HCT116 (cell line): ENCODE data around the gene SHCBP1L. TPM values are rescaled to one million over a fixed set of nuclear protein-coding genes. Genes with fewer than 3 reads are reported as not detected.
"Not testable (repeated sequence)": the region's sequence is repeated elsewhere in the genome, so short reads cannot be mapped to it uniquely, and the experiment has no call there.

ENCODE experiments used
- ATAC-seq: fragments of 200-7000 bp; cut with Tn5 transposase; 2 replicates; pipeline ENCODE4 v1.9.1; 2020; ENCODE audit warnings: mild to moderate bottlenecking, moderate library complexity
- BruUV-seq: library from RNA; stranded (reverse); fragments of 400-500 nt; replicated peaks from 2 replicates; lab custom pipeline; 2021; lab: Mats Ljungman, UMichigan
- CTCF ChIA-PET: fragments of 300-600 bp; sonication (Branson Sonifier 250); formaldehyde crosslinking; loops from one replicate; lab custom pipeline; 2021; ENCODE audit warnings: antibody characterized with exemption; lab: Charles Lee
- POLR2A ChIA-PET: fragments of 300-600, 350-600 bp; sonication (Branson Sonifier 250); formaldehyde crosslinking; loops from one replicate; lab custom pipeline; 2021; ENCODE audit warnings: antibody characterized with exemption; lab: Charles Lee
- RAD21 ChIA-PET, 2 experiments: fragments of 300-600 bp; sonication (Branson Sonifier 250); formaldehyde crosslinking; loops; one replicate each; lab custom pipeline; 2023; ENCODE audit warnings: low total read pairs in 2 of 2; ENCODE audit not compliant: uncharacterized antibody in 2 of 2, unreplicated experiment in 2 of 2, low non-redundant PET in 1 of 2; lab: Charles Lee
- DNase-seq: peaks from one replicate; pipeline ENCODE4 v3.0.0-alpha.2; 2010; ENCODE audit warnings: low read depth, low spot score
- H2AFZ ChIP-seq: fragments of 200-600 bp; shearing (Covaris generic), sonication (generic); 2 replicates; pipeline ENCODE4 v1.6.1; 2017; ENCODE audit warnings: low read depth, mixed run types, mixed read lengths, antibody characterized with exemption, low read length; ENCODE audit not compliant: poor library complexity, severe bottlenecking
- H3K27ac ChIP-seq: 2 replicates; pipeline ENCODE4 v1.5.1; 2012; ENCODE audit warnings: low read depth, low read length
- H3K27me3 ChIP-seq: fragments of 200-600 bp; sonication (generic); 2 replicates; pipeline ENCODE4 v1.6.1; 2016; ENCODE audit warnings: mixed run types, low read length, mixed read lengths; ENCODE audit not compliant: insufficient read depth
- H3K36me3 ChIP-seq, 2 experiments: fragments of 200-500 bp in 1 of 2; fragments of 200-600 bp in 1 of 2; sonication (Bioruptor generic) in 1 of 2; sonication (generic) in 1 of 2; 2 replicates each; pipeline versions ENCODE4 v1.5.1 to v1.6.1; 2014 to 2016; ENCODE audit warnings: low read length in 2 of 2, inconsistent platforms in 1 of 2, mixed read lengths in 1 of 2, mixed run types in 1 of 2; ENCODE audit not compliant: insufficient read depth in 2 of 2, control insufficient read depth in 1 of 2
- H3K4me1 ChIP-seq, 2 experiments: fragments of 200-600 bp in 1 of 2; sonication (generic) in 1 of 2; 2 replicates each; pipeline versions ENCODE4 v1.5.1 to v1.6.1; 2012 to 2017; ENCODE audit warnings: low read length in 2 of 2, inconsistent platforms in 1 of 2, mild to moderate bottlenecking in 1 of 2, mixed read lengths in 1 of 2, mixed run types in 1 of 2, moderate library complexity in 1 of 2; ENCODE audit not compliant: insufficient read depth in 2 of 2, control insufficient read depth in 1 of 2
- H3K4me2 ChIP-seq: fragments of 200-600 bp; sonication (generic); 2 replicates; pipeline ENCODE4 v1.6.1; 2017; ENCODE audit warnings: mixed run types, low read length, mixed read lengths
- H3K4me3 ChIP-seq, 2 experiments: fragments of 200-600 bp in 1 of 2; sonication (generic) in 1 of 2; replicated peaks in 1 of 2; 2 replicates each; pipeline ENCODE4 v1.5.1; 2011 to 2016; ENCODE audit warnings: low read length in 2 of 2, control low read depth in 1 of 2, low read depth in 1 of 2, mild to moderate bottlenecking in 1 of 2, mixed read lengths in 1 of 2, mixed run types in 1 of 2
- H3K79me2 ChIP-seq: fragments of 200-600 bp; sonication (generic); 2 replicates; pipeline ENCODE4 v1.6.1; 2017; ENCODE audit warnings: mild to moderate bottlenecking, mixed run types, low read length, moderate library complexity, mixed read lengths; ENCODE audit not compliant: insufficient read depth
- H3K9ac ChIP-seq: fragments of 200-600 bp; sonication (generic); 2 replicates; pipeline ENCODE4 v1.6.1; 2016; ENCODE audit warnings: low read length, mixed read lengths
- H3K9me2 ChIP-seq: fragments of 200-600 bp; sonication (generic), shearing (Covaris generic); 2 replicates; pipeline ENCODE4 v1.6.1; 2017; ENCODE audit warnings: mixed run types, mild to moderate bottlenecking, moderate library complexity; ENCODE audit not compliant: insufficient read depth
- H3K9me3 ChIP-seq, 2 experiments: fragments of 200-500 bp in 1 of 2; fragments of 200-600 bp in 1 of 2; sonication (Bioruptor generic) in 1 of 2; sonication (generic) in 1 of 2; 2 replicates each; pipeline ENCODE4 v1.6.1; 2014 to 2017; ENCODE audit warnings: low read length in 2 of 2, mixed read lengths in 2 of 2, inconsistent platforms in 1 of 2, low read depth in 1 of 2, mild to moderate bottlenecking in 1 of 2, mixed run types in 1 of 2, moderate library complexity in 1 of 2; ENCODE audit not compliant: control insufficient read depth in 1 of 2, insufficient read depth in 1 of 2
- H4K20me1 ChIP-seq: fragments of 200-600 bp; sonication (generic), shearing (Covaris generic); 2 replicates; pipeline ENCODE4 v1.6.1; 2017; ENCODE audit warnings: mixed run types, mild to moderate bottlenecking, moderate library complexity; ENCODE audit not compliant: insufficient read depth
- CBX3 ChIP-seq: IDR thresholded peaks from 2 replicates; pipeline ENCODE4 v1.6.1; 2012; ENCODE audit warnings: low read depth
- CEBPB ChIP-seq: IDR thresholded peaks from 2 replicates; pipeline ENCODE4 v1.6.1; 2012; ENCODE audit warnings: low read depth
- CTCF ChIP-seq, 3 experiments: fragments of 200-600 bp in 1 of 3; sonication (generic) in 1 of 3; IDR thresholded peaks in 2 of 3; conservative IDR thresholded peaks in 1 of 3; 2 replicates each; pipeline ENCODE4 v1.5.1; 2012 to 2017; ENCODE audit warnings: low read depth in 2 of 3, low read length in 2 of 3, antibody characterized with exemption in 1 of 3, borderline replicate concordance in 1 of 3, control low read depth in 1 of 3, mild to moderate bottlenecking in 1 of 3, mixed read lengths in 1 of 3, mixed run types in 1 of 3, moderate library complexity in 1 of 3; ENCODE audit not compliant: insufficient read depth in 1 of 3
- EGR1 ChIP-seq: IDR thresholded peaks from 2 replicates; pipeline ENCODE4 v1.6.1; 2012; ENCODE audit warnings: low read depth
- ELF1 ChIP-seq: IDR thresholded peaks from 2 replicates; pipeline ENCODE4 v1.6.1; 2012; ENCODE audit warnings: low read depth, borderline replicate concordance
- EZH2 ChIP-seq: fragments of 200-600 bp; sonication (generic); IDR thresholded peaks from 2 replicates; pipeline ENCODE4 v1.6.1; 2017; ENCODE audit warnings: antibody characterized with exemption, mixed run types
- EZH2phosphoT487 ChIP-seq: fragments of 200-600 bp; IDR thresholded peaks from 2 replicates; pipeline ENCODE4 v1.6.1; 2018; ENCODE audit warnings: antibody characterized with exemption, borderline replicate concordance
- FOSL1 ChIP-seq: IDR thresholded peaks from 2 replicates; pipeline ENCODE4 v1.6.1; 2012; ENCODE audit warnings: low read depth
- JUND ChIP-seq: IDR thresholded peaks from 2 replicates; pipeline ENCODE4 v1.6.1; 2012
- POLR2AphosphoS5 ChIP-seq: IDR thresholded peaks from 2 replicates; pipeline ENCODE4 v1.6.1; 2011; ENCODE audit warnings: mild to moderate bottlenecking, low read depth, low read length, moderate library complexity
- RAD21 ChIP-seq: IDR thresholded peaks from 2 replicates; pipeline ENCODE4 v1.6.1; 2012; ENCODE audit warnings: low read depth, mild to moderate bottlenecking
- SIN3A ChIP-seq: IDR thresholded peaks from 2 replicates; pipeline ENCODE4 v1.6.1; 2012; ENCODE audit warnings: low read depth
- SP1 ChIP-seq: IDR thresholded peaks from 2 replicates; pipeline ENCODE4 v1.6.1; 2012; ENCODE audit warnings: low read depth
- TCF7L2 ChIP-seq: IDR thresholded peaks from 2 replicates; pipeline ENCODE4 v1.7.0; 2011; ENCODE audit warnings: borderline replicate concordance, inconsistent platforms; ENCODE audit not compliant: insufficient read depth, insufficient read length; ENCODE audit errors: extremely low read depth
- YY1 ChIP-seq: IDR thresholded peaks from 2 replicates; pipeline ENCODE4 v1.6.1; 2011; ENCODE audit warnings: low read length, low read depth, moderate library complexity, mild to moderate bottlenecking; ENCODE audit not compliant: insufficient replicate concordance; ENCODE audit errors: extremely low read depth
- ZFX ChIP-seq: fragments of 450-650 bp; IDR thresholded peaks from 2 replicates; pipeline ENCODE4 v1.6.1; 2017
- intact Hi-C: fragments of 100-400 bp; cut with micrococcal nuclease; formaldehyde crosslinking; loops from 2 replicates; pipeline ENCODE4 v1.10.0; 2022
- total RNA-seq: library from RNA; stranded (reverse); gene quantifications from one replicate; pipeline ENCODE4 v1.2.1, GENCODE V29; 2021; ENCODE audit not compliant: unreplicated experiment
- TF ChIP-seq, protein P1 (sequence below): IDR thresholded peaks from 2 replicates; pipeline ENCODE4 v1.6.1; 2012
- TF ChIP-seq, protein P2 (sequence below): IDR thresholded peaks from 2 replicates; pipeline ENCODE4 v1.6.1; 2011; ENCODE audit warnings: mild to moderate bottlenecking, low read length, moderate library complexity; ENCODE audit not compliant: insufficient replicate concordance; ENCODE audit errors: extremely low read depth

The SHCBP1L gene
- total RNA-seq, 1 experiment from 2014 or later, result not detected

GRCh38 chr1:182905321-182905720 lies 47.6 kb downstream of the SHCBP1L start:
- H3K9me2 ChIP-seq, result peaks cover 3% of the 10 kb centered on the region; the same call in 1 of the 2 replicates
- H3K27me3 ChIP-seq, result no peaks in the 10 kb centered on the region
- H3K36me3 ChIP-seq, result no peaks in the 10 kb centered on the region
- no peak overlapping the region for H3K9ac ChIP-seq
- POLR2A ChIA-PET, result no interaction called here
- no peak for DNase-seq
- no peak overlapping the region for H3K4me3 ChIP-seq
- peaks cover 0 to 8% of the 10 kb centered on the region in 2 experiments; a peak in 1 of 4 replicates for H3K4me1 ChIP-seq
- no peaks in the 10 kb centered on the region for H4K20me1 ChIP-seq
- H3K79me2 ChIP-seq, result no peaks in the 10 kb centered on the region
- CTCF ChIA-PET, result no interaction called here
- no TSS peak for BruUV-seq
- H3K4me2 ChIP-seq, result no peak overlapping the region
- no peak for ATAC-seq
- intact Hi-C loops, result no loop called here
- no peak overlapping the region for H3K27ac ChIP-seq
- RAD21 ChIA-PET, result no interaction called here
- no peak for TF ChIP-seq SIN3A
- TF ChIP-seq TCF7L2, result no peak
- TF ChIP-seq, protein P1, sequence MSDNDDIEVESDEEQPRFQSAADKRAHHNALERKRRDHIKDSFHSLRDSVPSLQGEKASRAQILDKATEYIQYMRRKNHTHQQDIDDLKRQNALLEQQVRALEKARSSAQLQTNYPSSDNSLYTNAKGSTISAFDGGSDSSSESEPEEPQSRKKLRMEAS, result no peak
- no peak for TF ChIP-seq FOSL1
- no peak for TF ChIP-seq JUND
- TF ChIP-seq ZFX, result no peak
- no peak for TF ChIP-seq EZH2phosphoT487
- TF ChIP-seq ELF1, result no peak
- TF ChIP-seq EZH2, result no peak
- TF ChIP-seq, protein P2, sequence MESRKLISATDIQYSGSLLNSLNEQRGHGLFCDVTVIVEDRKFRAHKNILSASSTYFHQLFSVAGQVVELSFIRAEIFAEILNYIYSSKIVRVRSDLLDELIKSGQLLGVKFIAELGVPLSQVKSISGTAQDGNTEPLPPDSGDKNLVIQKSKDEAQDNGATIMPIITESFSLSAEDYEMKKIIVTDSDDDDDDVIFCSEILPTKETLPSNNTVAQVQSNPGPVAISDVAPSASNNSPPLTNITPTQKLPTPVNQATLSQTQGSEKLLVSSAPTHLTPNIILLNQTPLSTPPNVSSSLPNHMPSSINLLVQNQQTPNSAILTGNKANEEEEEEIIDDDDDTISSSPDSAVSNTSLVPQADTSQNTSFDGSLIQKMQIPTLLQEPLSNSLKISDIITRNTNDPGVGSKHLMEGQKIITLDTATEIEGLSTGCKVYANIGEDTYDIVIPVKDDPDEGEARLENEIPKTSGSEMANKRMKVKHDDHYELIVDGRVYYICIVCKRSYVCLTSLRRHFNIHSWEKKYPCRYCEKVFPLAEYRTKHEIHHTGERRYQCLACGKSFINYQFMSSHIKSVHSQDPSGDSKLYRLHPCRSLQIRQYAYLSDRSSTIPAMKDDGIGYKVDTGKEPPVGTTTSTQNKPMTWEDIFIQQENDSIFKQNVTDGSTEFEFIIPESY, result no peak
- no peak for TF ChIP-seq YY1
- no peak for TF ChIP-seq CEBPB
- no peak for TF ChIP-seq CTCF (IDR thresholded peaks at IDR 0.05 in 2 of 3, conservative IDR thresholded peaks at IDR 0.05 in 1 of 3; ENCODE audit: borderline replicate concordance in 1 of 3, insufficient read depth in 1 of 3, low read depth in 2 of 3, low read length in 2 of 3)
- TF ChIP-seq POLR2AphosphoS5, result no peak
- TF ChIP-seq CBX3, result no peak
- TF ChIP-seq SP1, result no peak
- TF ChIP-seq RAD21, result no peak
- no peak for TF ChIP-seq EGR1
- no peak overlapping the region for H2AFZ ChIP-seq
- H3K9me3 ChIP-seq, result no peaks in the 10 kb centered on the region

DNA sequence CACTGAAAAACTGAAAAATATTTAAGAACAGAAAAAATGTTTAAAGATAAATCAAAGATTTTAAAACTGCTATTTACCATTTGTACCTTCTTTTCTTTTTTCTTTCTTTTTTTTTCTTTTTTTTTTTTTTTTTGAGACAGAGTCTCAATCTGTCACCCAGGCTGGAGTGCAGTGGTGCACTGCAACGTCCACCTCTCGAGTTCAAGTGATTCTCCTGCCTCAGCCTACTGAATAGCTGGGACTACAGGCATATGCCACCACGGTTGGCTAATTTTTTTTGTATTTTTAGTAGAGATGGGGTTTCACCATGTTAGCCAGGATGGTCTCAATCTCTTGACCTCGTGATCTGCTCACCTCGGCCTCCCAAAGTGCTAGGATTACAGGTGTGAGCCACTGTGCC lies 51.0 kb downstream of the SHCBP1L start:
- H3K9ac ChIP-seq, H3K36me3 ChIP-seq, BruUV-seq, H2AFZ ChIP-seq, H4K20me1 ChIP-seq, ATAC-seq, POLR2A ChIA-PET, H3K4me2 ChIP-seq, DNase-seq, H3K79me2 ChIP-seq, H3K9me2 ChIP-seq, H3K27me3 ChIP-seq, intact Hi-C loops, H3K9me3 ChIP-seq, H3K4me3 ChIP-seq, H3K27ac ChIP-seq, RAD21 ChIA-PET, CTCF ChIA-PET, H3K4me1 ChIP-seq: not testable (repeated sequence)
